Erythroblast (primary cell): ENCODE measurements around the gene KCNG2.
"Not testable (repeated sequence)": the region's sequence is repeated elsewhere in the genome, so short reads cannot be mapped to it uniquely, and the experiment has no call there.

Source experiments
- DNase-seq, 2 experiments: peaks; one replicate each; lab custom pipeline; 2025; lab: John Stamatoyannopoulos, UW
- GATA1 ChIP-seq: IDR thresholded peaks from 2 replicates; pipeline ENCODE4 v1.6.1; 2011; ENCODE audit warnings: low read depth, mild to moderate bottlenecking, control low read depth, low read length, moderate library complexity
- POLR2A ChIP-seq: IDR thresholded peaks from 2 replicates; pipeline ENCODE4 v1.6.1; 2011; ENCODE audit warnings: mild to moderate bottlenecking, low read length

KCNG2 gene

GRCh38 chr18:79870301-79871025, 72.7 kb downstream of the KCNG2 start:
- DNase-seq: no peak
- TF ChIP-seq GATA1: no peak
- TF ChIP-seq POLR2A: no peak

- DNase-seq: no peak
- TF ChIP-seq POLR2A: no peak
Measured at GRCh38 chr18:79871026-79871390, 73.3 kb downstream of the KCNG2 start.

GRCh38 chr18:79871481-79872091, 73.8 kb downstream of the KCNG2 start:
- TF ChIP-seq POLR2A: no peak
- TF ChIP-seq GATA1: no peak
- no peak for DNase-seq

GRCh38 chr18:79872527-79873444, 75.0 kb downstream of the KCNG2 start:
- no peak for DNase-seq
- no peak for TF ChIP-seq POLR2A
- TF ChIP-seq GATA1: no peak

- DNase-seq: no peak
- TF ChIP-seq POLR2A: no peak
- TF ChIP-seq GATA1: no peak
Measured at GRCh38 chr18:79873449-79874110, 75.8 kb downstream of the KCNG2 start.

- TF ChIP-seq POLR2A (no peak), GATA1 (no peak)
- no peak for DNase-seq
Measured at GRCh38 chr18:79874553-79875530, 77.1 kb downstream of the KCNG2 start.

- DNase-seq: no peak
Measured at GRCh38 chr18:79875531-79875919, 77.8 kb downstream of the KCNG2 start.

GRCh38 chr18:79875931-79876461, 78.3 kb downstream of the KCNG2 start:
- no peak for DNase-seq
- TF ChIP-seq POLR2A (no peak), GATA1 (no peak)

More at GRCh38 chr18:79875531-79875919, 77.8 kb downstream of the KCNG2 start:
- TF ChIP-seq POLR2A (no peak), GATA1 (no peak)

GRCh38 chr18:79876497-79876896, 78.8 kb downstream of the KCNG2 start:
- TF ChIP-seq POLR2A: no peak
- no peak for DNase-seq

GRCh38 chr18:79877163-79878091, 79.7 kb downstream of the KCNG2 start:
- no peak for TF ChIP-seq POLR2A
- no peak for DNase-seq

GRCh38 chr18:79878246-79878645, 80.5 kb downstream of the KCNG2 start:
- not testable (repeated sequence) for DNase-seq

- TF ChIP-seq POLR2A (no peak), GATA1 (no peak)
- DNase-seq: no peak
Measured at GRCh38 chr18:79878741-79879378, 81.1 kb downstream of the KCNG2 start.
